HG02840 (cell line): ENCODE measurements around the gene ERC2.

ENCODE experiments used
- ATAC-seq: cut with Tn5 transposase; IDR thresholded peaks from one replicate; pipeline ENCODE4 v1.9.1; 2021; ENCODE audit warnings: mild to moderate bottlenecking, moderate library complexity, moderate number of reproducible peaks; ENCODE audit not compliant: unreplicated experiment, low FRiP score

Gene ERC2

GRCh38 chr3:56321383-56321782 is 146.9 kb downstream of the ERC2 start:
- ATAC-seq = no peak

- no peak for ATAC-seq
Measured at GRCh38 chr3:56320883-56321282, 147.4 kb downstream of the ERC2 start.

- no peak for ATAC-seq
Measured at GRCh38 chr3:56318891-56319290, 149.4 kb downstream of the ERC2 start.

GRCh38 chr3:56316944-56317343 is 151.3 kb downstream of the ERC2 start:
- ATAC-seq = no peak

- ATAC-seq = no peak
Measured at GRCh38 chr3:56314842-56315241, 153.4 kb downstream of the ERC2 start.

- ATAC-seq = no peak
Measured at GRCh38 chr3:56309465-56309864, 158.8 kb downstream of the ERC2 start.

GRCh38 chr3:56308471-56308870 is 159.8 kb downstream of the ERC2 start:
- ATAC-seq = no peak

- ATAC-seq = no peak
Measured at GRCh38 chr3:56304069-56304468, 164.2 kb downstream of the ERC2 start.

GRCh38 chr3:56303487-56303886 is 164.8 kb downstream of the ERC2 start:
- no peak for ATAC-seq

GRCh38 chr3:56302417-56302816 is 165.8 kb downstream of the ERC2 start:
- no peak for ATAC-seq

- no peak for ATAC-seq
Measured at GRCh38 chr3:56297281-56297840, 170.9 kb downstream of the ERC2 start.

- ATAC-seq = no peak
Measured at GRCh38 chr3:56296361-56296760, 171.9 kb downstream of the ERC2 start.

GRCh38 chr3:56295161-56295560 is 173.1 kb downstream of the ERC2 start:
- no peak for ATAC-seq

- no peak for ATAC-seq
Measured at GRCh38 chr3:56294286-56294685, 174.0 kb downstream of the ERC2 start.

- no peak for ATAC-seq
Measured at GRCh38 chr3:56291953-56292352, 176.3 kb downstream of the ERC2 start.

GRCh38 chr3:56291244-56291680 is 177.0 kb downstream of the ERC2 start:
- ATAC-seq = no peak

- no peak for ATAC-seq
Measured at GRCh38 chr3:56290374-56290773, 177.9 kb downstream of the ERC2 start.

- no peak for ATAC-seq
Measured at GRCh38 chr3:56288258-56288657, 180.0 kb downstream of the ERC2 start.

GRCh38 chr3:56282341-56282740 is 185.9 kb downstream of the ERC2 start:
- ATAC-seq = no peak

GRCh38 chr3:56277236-56277635 is 191.0 kb downstream of the ERC2 start:
- ATAC-seq = no peak

GRCh38 chr3:56275120-56275519 is 193.1 kb downstream of the ERC2 start:
- no peak for ATAC-seq

- ATAC-seq = no peak
Measured at GRCh38 chr3:56269755-56270535, 198.3 kb downstream of the ERC2 start.
